HG02840 (cell line): ENCODE measurements around the gene SP100.
"Not testable (repeated sequence)": the region's sequence is repeated elsewhere in the genome, so short reads cannot be mapped to it uniquely, and the experiment has no call there.

Source experiments
- ATAC-seq: cut with Tn5 transposase; IDR thresholded peaks from one replicate; pipeline ENCODE4 v1.9.1; 2021; ENCODE audit warnings: mild to moderate bottlenecking, moderate library complexity, moderate number of reproducible peaks; ENCODE audit not compliant: unreplicated experiment, low FRiP score

SP100 gene

GRCh38 chr2:230416061-230416721 lies at the start of gene SP100:
SP100 (plus strand) TSS chr2:230416201; CDS start chr2:230416297, 96 bp downstream.
- peak; percentile 74 for ATAC-seq

GRCh38 chr2:230382108-230382507 lies 33.9 kb upstream of the SP100 start:
- ATAC-seq = no peak

- no peak for ATAC-seq
Measured at GRCh38 chr2:230383453-230383852, 32.5 kb upstream of the SP100 start.

- ATAC-seq = no peak
Measured at GRCh38 chr2:230384986-230385385, 31.0 kb upstream of the SP100 start.

- no peak for ATAC-seq
Measured at GRCh38 chr2:230394301-230394700, 21.7 kb upstream of the SP100 start.

- ATAC-seq = not testable (repeated sequence)
Measured at GRCh38 chr2:230398698-230399097, 17.3 kb upstream of the SP100 start.

- ATAC-seq = no peak
Measured at GRCh38 chr2:230400041-230400440, 16.0 kb upstream of the SP100 start.

GRCh38 chr2:230400454-230400853 lies 15.5 kb upstream of the SP100 start:
- no peak for ATAC-seq

GRCh38 chr2:230401026-230401425 lies 15.0 kb upstream of the SP100 start:
- ATAC-seq = not testable (repeated sequence)

GRCh38 chr2:230403746-230404145 lies 12.3 kb upstream of the SP100 start:
- ATAC-seq = no peak

- no peak for ATAC-seq
Measured at GRCh38 chr2:230405824-230406223, 10.2 kb upstream of the SP100 start.

GRCh38 chr2:230408244-230408842 lies 7.7 kb upstream of the SP100 start:
- no peak for ATAC-seq

- not testable (repeated sequence) for ATAC-seq
Measured at GRCh38 chr2:230409316-230409715, 6.7 kb upstream of the SP100 start.

- no peak for ATAC-seq
Measured at GRCh38 chr2:230410263-230410662, 5.7 kb upstream of the SP100 start.

- no peak for ATAC-seq
Measured at GRCh38 chr2:230410861-230411569, 5.0 kb upstream of the SP100 start.

- peak; percentile 48 for ATAC-seq
Measured at GRCh38 chr2:230411570-230412370, 4.2 kb upstream of the SP100 start.

GRCh38 chr2:230412371-230412711 lies 3.7 kb upstream of the SP100 start:
- no peak for ATAC-seq

GRCh38 chr2:230412846-230413245 lies 3.2 kb upstream of the SP100 start:
- ATAC-seq = no peak

GRCh38 chr2:230413479-230413878 lies 2.5 kb upstream of the SP100 start:
- ATAC-seq = no peak

- no peak for ATAC-seq
Measured at GRCh38 chr2:230414302-230414701, 1.7 kb upstream of the SP100 start.

- no peak for ATAC-seq
Measured at GRCh38 chr2:230417436-230417835, 1.4 kb downstream of the SP100 start.
